Dendritic cell treated with granulocyte-macrophage colony-stimulating factor and Interleukin-4, amounts not matched to agents 40 ng/mL and 50 ng/mL, for 4 days (primary cell): ENCODE measurements around the gene SEC31A.

ENCODE experiments used
- H3K27ac Mint-ChIP-seq: one replicate; pipeline ENCODE4 v1.8.0; 2022; ENCODE audit warnings: mild to moderate bottlenecking, mixed read lengths
- H3K27me3 Mint-ChIP-seq: one replicate; pipeline ENCODE4 v1.8.0; 2022; ENCODE audit warnings: mild to moderate bottlenecking, mixed read lengths
- H3K36me3 Mint-ChIP-seq: one replicate; pipeline ENCODE4 v1.8.0; 2022; ENCODE audit warnings: low read depth, mixed read lengths
- H3K4me1 Mint-ChIP-seq: one replicate; pipeline ENCODE4 v1.8.0; 2022; ENCODE audit warnings: low read depth, mixed read lengths
- H3K4me3 Mint-ChIP-seq: one replicate; pipeline ENCODE4 v1.8.0; 2022; ENCODE audit warnings: mild to moderate bottlenecking, moderate library complexity, mixed read lengths
- H3K9me3 Mint-ChIP-seq: one replicate; pipeline ENCODE4 v1.8.0; 2022; ENCODE audit warnings: mixed read lengths
- intact Hi-C: fragments of 100-400 bp; cut with micrococcal nuclease; formaldehyde crosslinking; loops from one replicate; pipeline ENCODE4 v1.15.0; 2022

Gene SEC31A

GRCh38 chr4:82903737-82904136 is 12.8 kb upstream of the SEC31A start:
- Mint-ChIP-seq H3K36me3 (no peaks in the 10 kb centered on the region), H3K4me1 (peaks cover 6% of the 10 kb centered on the region), H3K27ac (no peak overlapping the region), H3K27me3 (no peaks in the 10 kb centered on the region), H3K4me3 (no peak overlapping the region), H3K9me3 (no peaks in the 10 kb centered on the region)
- intact Hi-C loops, result loop anchor here (5.0 kb wide), 2 partner anchors 379 to 554 kb away; partner anchors contain the start of genes COQ2, HELQ and MRPS18C

GRCh38 chr4:82901183-82901718 is 10.3 kb upstream of the SEC31A start:
- peaks cover 12% of the 10 kb centered on the region for H3K4me1 Mint-ChIP-seq
- H3K9me3 Mint-ChIP-seq, result no peaks in the 10 kb centered on the region
- intact Hi-C loops, result loop anchor here (2.0 to 5.0 kb wide), 4 partner anchors 112 to 556 kb away; partner anchors contain the start of genes COQ2, HELQ, HNRNPD and MRPS18C
- no peak overlapping the region for H3K27ac Mint-ChIP-seq
- H3K4me3 Mint-ChIP-seq, result no peak overlapping the region
- peaks cover 16% of the 10 kb centered on the region for H3K36me3 Mint-ChIP-seq
- H3K27me3 Mint-ChIP-seq, result no peaks in the 10 kb centered on the region

- Mint-ChIP-seq H3K4me1 (peaks cover 12% of the 10 kb centered on the region), H3K27me3 (no peaks in the 10 kb centered on the region), H3K4me3 (no peak within 1 kb of the TSS), H3K27ac (no peak within 1 kb of the TSS), H3K36me3 (peaks cover 21% of the 10 kb centered on the region), H3K9me3 (no peaks in the 10 kb centered on the region)
- intact Hi-C loops, result loop anchor here (1.0 to 5.0 kb wide), 5 partner anchors 9 to 557 kb away; partner anchors contain the start of genes COQ2, HELQ, HNRNPD and MRPS18C
These were observed 9.6 kb upstream of the SEC31A start, which contains the start of gene THAP9 for GRCh38 chr4:82900411-82901182. Gene THAP9 (plus strand): TSS chr4:82900735. CDS start chr4:82900803, 68 bp downstream.

- Mint-ChIP-seq H3K36me3 (peaks cover 25% of the 10 kb centered on the region), H3K4me1 (peaks cover 6% of the 10 kb centered on the region), H3K27me3 (no peaks in the 10 kb centered on the region), H3K27ac (no peak overlapping the region), H3K4me3 (no peak overlapping the region), H3K9me3 (no peaks in the 10 kb centered on the region)
- intact Hi-C loops, result loop anchor here (1.0 to 5.0 kb wide), 5 partner anchors 9 to 557 kb away; partner anchors contain the start of genes COQ2, HELQ, HNRNPD and MRPS18C
These were observed 9.1 kb upstream of the SEC31A start for GRCh38 chr4:82900066-82900410.

- Mint-ChIP-seq H3K9me3 (no peaks in the 10 kb centered on the region), H3K4me3 (no peak overlapping the region), H3K27ac (no peak overlapping the region), H3K36me3 (peaks cover 30% of the 10 kb centered on the region), H3K4me1 (peaks cover 6% of the 10 kb centered on the region), H3K27me3 (no peaks in the 10 kb centered on the region)
- intact Hi-C loops, result loop anchor here (1.0 to 5.0 kb wide), 5 partner anchors 8 to 558 kb away; partner anchors contain the start of genes COQ2, HELQ, HNRNPD and MRPS18C
These were observed 8.6 kb upstream of the SEC31A start for GRCh38 chr4:82899374-82900065.

- no peak overlapping the region for H3K27ac Mint-ChIP-seq
- no peak overlapping the region for H3K4me3 Mint-ChIP-seq
- H3K4me1 Mint-ChIP-seq, result peaks cover 6% of the 10 kb centered on the region
- H3K27me3 Mint-ChIP-seq, result no peaks in the 10 kb centered on the region
- no peaks in the 10 kb centered on the region for H3K9me3 Mint-ChIP-seq
- peaks cover 39% of the 10 kb centered on the region for H3K36me3 Mint-ChIP-seq
- intact Hi-C loops, result no loop called here
These were observed 7.6 kb upstream of the SEC31A start for GRCh38 chr4:82898322-82899243.

GRCh38 chr4:82896755-82897154 is 5.8 kb upstream of the SEC31A start:
- Mint-ChIP-seq H3K4me1 (peaks cover 15% of the 10 kb centered on the region), H3K27me3 (no peaks in the 10 kb centered on the region), H3K36me3 (peaks cover 39% of the 10 kb centered on the region), H3K4me3 (no peak overlapping the region), H3K27ac (no peak overlapping the region), H3K9me3 (no peaks in the 10 kb centered on the region)
- intact Hi-C loops, result no loop called here

- Mint-ChIP-seq H3K4me3 (no peak overlapping the region), H3K9me3 (no peaks in the 10 kb centered on the region), H3K36me3 (peaks cover 52% of the 10 kb centered on the region), H3K27me3 (no peaks in the 10 kb centered on the region), H3K27ac (no peak overlapping the region), H3K4me1 (peaks cover 21% of the 10 kb centered on the region)
- intact Hi-C loops, result loop anchor here (5.0 kb wide), 1 partner anchor 138 kb away; no protein-coding TSS in a partner anchor
These were observed 3.0 kb upstream of the SEC31A start for GRCh38 chr4:82893942-82894341.

- Mint-ChIP-seq H3K36me3 (peaks cover 52% of the 10 kb centered on the region), H3K4me3 (no peak overlapping the region), H3K27me3 (no peaks in the 10 kb centered on the region), H3K4me1 (peaks cover 21% of the 10 kb centered on the region), H3K27ac (no peak overlapping the region), H3K9me3 (no peaks in the 10 kb centered on the region)
- intact Hi-C loops, result loop anchor here (5.0 kb wide), 1 partner anchor 140 kb away; no protein-coding TSS in a partner anchor
These were observed 1.5 kb upstream of the SEC31A start for GRCh38 chr4:82892467-82892802.

- Mint-ChIP-seq H3K27me3 (no peaks in the 10 kb centered on the region), H3K27ac (peak overlapping the region; percentile 97), H3K36me3 (peaks cover 46% of the 10 kb centered on the region), H3K9me3 (no peaks in the 10 kb centered on the region), H3K4me1 (peaks cover 19% of the 10 kb centered on the region), H3K4me3 (peak overlapping the region; percentile 87)
- intact Hi-C loops, result loop anchor here (1.0 to 5.0 kb wide), 2 partner anchors 8 to 140 kb away; partner anchors contain the start of gene THAP9
These were observed 934 bp upstream of the SEC31A start for GRCh38 chr4:82891707-82892466.

GRCh38 chr4:82890528-82890900 is 439 bp downstream of the SEC31A start:
- intact Hi-C loops, result loop anchor here (5.0 kb wide), 1 partner anchor 142 kb away; no protein-coding TSS in a partner anchor
- peak overlapping the region; percentile 97 for H3K27ac Mint-ChIP-seq
- H3K36me3 Mint-ChIP-seq, result peaks cover 41% of the 10 kb centered on the region
- H3K9me3 Mint-ChIP-seq, result no peaks in the 10 kb centered on the region
- no peaks in the 10 kb centered on the region for H3K27me3 Mint-ChIP-seq
- peak overlapping the region; percentile 87 for H3K4me3 Mint-ChIP-seq
- peaks cover 24% of the 10 kb centered on the region for H3K4me1 Mint-ChIP-seq

GRCh38 chr4:82889287-82889686 is 1.7 kb downstream of the SEC31A start:
- H3K36me3 Mint-ChIP-seq, result peaks cover 35% of the 10 kb centered on the region
- H3K4me3 Mint-ChIP-seq, result peak overlapping the region; percentile 87
- intact Hi-C loops, result no loop called here
- H3K9me3 Mint-ChIP-seq, result no peaks in the 10 kb centered on the region
- peak overlapping the region; percentile 97 for H3K27ac Mint-ChIP-seq
- no peaks in the 10 kb centered on the region for H3K27me3 Mint-ChIP-seq
- H3K4me1 Mint-ChIP-seq, result peaks cover 34% of the 10 kb centered on the region
